Measurements from ENCODE around the gene CYP26B1.

CYP26B1 gene

GRCh38 chr2:72144274-72144631, 3.4 kb downstream of the CYP26B1 start:
- DNase-seq (ENCODE audit: low spot score) = no peak
- in situ Hi-C loops (cut with MboI; ENCODE audit: low sequenced_read_pairs, unreplicated experiment) = loop anchor here (25.0 kb wide), 1 partner anchor 607 kb away; no protein-coding TSS in a partner anchor
- no peak for TF ChIP-seq CTCF (IDR thresholded peaks at IDR 0.05; ENCODE audit: borderline replicate concordance, control extremely low read depth, extremely low read depth, insufficient read depth, missing control alignments)

GRCh38 chr2:72143441-72144273, 4.0 kb downstream of the CYP26B1 start:
- in situ Hi-C loops (cut with MboI; ENCODE audit: low sequenced_read_pairs, unreplicated experiment) = loop anchor here (25.0 kb wide), 1 partner anchor 606 kb away; no protein-coding TSS in a partner anchor
- TF ChIP-seq CTCF (IDR thresholded peaks at IDR 0.05; ENCODE audit: borderline replicate concordance, control extremely low read depth, extremely low read depth, insufficient read depth, missing control alignments) = no peak
- no peak for DNase-seq (ENCODE audit: low spot score)

- no peak for TF ChIP-seq CTCF (IDR thresholded peaks at IDR 0.05; ENCODE audit: borderline replicate concordance, control extremely low read depth, extremely low read depth, insufficient read depth, missing control alignments)
- in situ Hi-C loops (cut with MboI; ENCODE audit: low sequenced_read_pairs, unreplicated experiment) = loop anchor here (25.0 kb wide), 1 partner anchor 606 kb away; no protein-coding TSS in a partner anchor
- DNase-seq (ENCODE audit: low spot score) = no peak
These were observed 4.9 kb downstream of the CYP26B1 start for GRCh38 chr2:72142570-72143440.

- in situ Hi-C loops (cut with MboI; ENCODE audit: low sequenced_read_pairs, unreplicated experiment) = loop anchor here (25.0 kb wide), 1 partner anchor 605 kb away; no protein-coding TSS in a partner anchor
- TF ChIP-seq CTCF (IDR thresholded peaks at IDR 0.05; ENCODE audit: borderline replicate concordance, control extremely low read depth, extremely low read depth, insufficient read depth, missing control alignments) = no peak
- no peak for DNase-seq (ENCODE audit: low spot score)
These were observed 5.7 kb downstream of the CYP26B1 start for GRCh38 chr2:72141881-72142451.

GRCh38 chr2:72141032-72141645, 6.5 kb downstream of the CYP26B1 start:
- no peak for TF ChIP-seq CTCF (IDR thresholded peaks at IDR 0.05; ENCODE audit: borderline replicate concordance, control extremely low read depth, extremely low read depth, insufficient read depth, missing control alignments)
- in situ Hi-C loops (cut with MboI; ENCODE audit: low sequenced_read_pairs, unreplicated experiment) = loop anchor here (25.0 kb wide), 1 partner anchor 604 kb away; no protein-coding TSS in a partner anchor
- no peak for DNase-seq (ENCODE audit: low spot score)

- TF ChIP-seq CTCF (IDR thresholded peaks at IDR 0.05; ENCODE audit: borderline replicate concordance, control extremely low read depth, extremely low read depth, insufficient read depth, missing control alignments) = no peak
- in situ Hi-C loops (cut with MboI; ENCODE audit: low sequenced_read_pairs, unreplicated experiment) = loop anchor here (25.0 kb wide), 1 partner anchor 603 kb away; no protein-coding TSS in a partner anchor
- DNase-seq (ENCODE audit: low spot score) = no peak
These were observed 7.1 kb downstream of the CYP26B1 start for GRCh38 chr2:72140621-72140960.
